Non-pigmented ciliary epithelial cell (primary cell): ENCODE measurements around the gene PRR29.
"Not testable (repeated sequence)": the region's sequence is repeated elsewhere in the genome, so short reads cannot be mapped to it uniquely, and the experiment has no call there.

ENCODE experiments used
- DNase-seq: peaks from one replicate; pipeline ENCODE4 v3.0.0-alpha.2; 2010; ENCODE audit warnings: low read depth

PRR29 gene

DNA sequence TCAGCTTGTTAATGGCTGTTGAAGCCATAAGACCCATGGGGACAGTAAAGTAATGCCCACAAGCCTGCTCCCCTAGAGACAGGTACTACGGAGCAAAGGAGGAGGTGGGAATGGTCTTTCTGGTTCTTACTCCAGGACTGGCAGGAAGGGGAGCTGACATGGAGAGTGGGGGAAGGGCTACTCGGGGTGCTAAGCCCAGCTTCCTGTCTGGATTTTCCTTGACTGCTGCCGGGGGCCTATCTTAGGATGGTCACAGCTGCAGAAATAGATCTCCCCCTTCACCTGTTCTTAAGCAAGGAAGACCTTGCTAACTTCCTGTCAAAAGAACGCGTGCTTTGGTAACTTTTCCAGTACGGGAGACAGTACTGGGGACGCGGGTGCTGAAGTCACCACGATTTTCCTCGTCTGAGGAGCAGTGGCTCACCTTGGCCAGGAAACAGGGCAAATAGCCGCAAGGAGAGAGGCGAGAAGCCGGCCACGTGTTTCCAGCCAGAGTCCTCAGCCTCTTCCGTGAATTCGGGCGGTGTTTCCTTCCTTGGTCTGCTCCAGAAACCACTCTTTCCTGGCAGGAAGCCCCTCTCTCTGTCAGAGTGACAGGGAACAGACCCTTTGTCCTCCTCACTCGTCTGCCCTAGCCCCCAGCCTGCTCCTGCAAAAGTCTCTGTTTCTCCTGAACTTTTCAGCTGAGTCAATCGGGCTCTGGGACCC, 656 bp upstream of the PRR29 start:
- no peak for DNase-seq

DNA sequence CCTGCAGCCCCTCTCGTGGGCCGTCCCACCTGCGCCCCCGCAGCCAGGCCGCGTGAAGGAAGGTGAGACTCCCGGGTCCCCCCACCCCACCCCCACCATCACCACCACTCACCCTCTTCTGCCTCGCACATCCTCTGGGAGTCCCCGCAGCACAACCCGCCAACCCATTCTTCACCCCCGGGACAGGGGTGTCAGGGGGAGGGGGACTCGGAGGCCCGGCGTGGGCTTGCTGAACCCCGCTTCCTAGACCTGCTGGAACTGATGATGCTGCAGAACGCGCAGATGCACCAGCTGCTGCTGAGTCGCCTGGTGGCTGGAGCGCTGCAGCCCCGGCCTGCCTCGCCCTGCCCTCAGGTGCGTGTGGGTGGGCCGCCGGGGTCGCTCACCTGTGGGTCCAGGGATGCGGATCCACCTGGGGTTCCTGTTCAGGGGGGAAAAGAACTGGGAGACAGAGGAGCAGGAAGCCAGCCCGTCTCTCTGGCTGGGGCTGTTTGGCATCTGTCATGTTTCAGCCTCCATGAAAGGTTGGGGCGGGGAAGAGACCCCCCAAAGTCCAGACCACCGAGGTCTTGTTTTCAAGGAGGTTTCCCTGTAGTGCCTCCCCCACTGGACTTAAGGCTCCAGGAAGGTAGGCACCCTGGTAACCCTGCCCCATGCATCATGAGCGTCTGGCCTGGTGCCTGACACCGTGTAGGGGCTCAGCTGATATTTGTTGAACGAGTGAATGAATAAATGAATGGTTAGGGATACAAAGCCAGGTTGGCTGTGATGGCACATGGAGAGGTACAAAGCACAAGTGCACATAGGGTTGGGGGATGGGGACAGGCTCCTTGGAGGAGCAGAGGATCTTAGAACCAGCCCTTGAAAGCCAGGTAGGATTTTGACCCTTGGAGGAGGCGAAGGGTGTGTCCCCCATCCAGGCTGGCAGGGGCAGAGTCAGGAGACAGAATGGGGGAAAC, 849 bp downstream of the PRR29 start:
- DNase-seq: no peak

DNA sequence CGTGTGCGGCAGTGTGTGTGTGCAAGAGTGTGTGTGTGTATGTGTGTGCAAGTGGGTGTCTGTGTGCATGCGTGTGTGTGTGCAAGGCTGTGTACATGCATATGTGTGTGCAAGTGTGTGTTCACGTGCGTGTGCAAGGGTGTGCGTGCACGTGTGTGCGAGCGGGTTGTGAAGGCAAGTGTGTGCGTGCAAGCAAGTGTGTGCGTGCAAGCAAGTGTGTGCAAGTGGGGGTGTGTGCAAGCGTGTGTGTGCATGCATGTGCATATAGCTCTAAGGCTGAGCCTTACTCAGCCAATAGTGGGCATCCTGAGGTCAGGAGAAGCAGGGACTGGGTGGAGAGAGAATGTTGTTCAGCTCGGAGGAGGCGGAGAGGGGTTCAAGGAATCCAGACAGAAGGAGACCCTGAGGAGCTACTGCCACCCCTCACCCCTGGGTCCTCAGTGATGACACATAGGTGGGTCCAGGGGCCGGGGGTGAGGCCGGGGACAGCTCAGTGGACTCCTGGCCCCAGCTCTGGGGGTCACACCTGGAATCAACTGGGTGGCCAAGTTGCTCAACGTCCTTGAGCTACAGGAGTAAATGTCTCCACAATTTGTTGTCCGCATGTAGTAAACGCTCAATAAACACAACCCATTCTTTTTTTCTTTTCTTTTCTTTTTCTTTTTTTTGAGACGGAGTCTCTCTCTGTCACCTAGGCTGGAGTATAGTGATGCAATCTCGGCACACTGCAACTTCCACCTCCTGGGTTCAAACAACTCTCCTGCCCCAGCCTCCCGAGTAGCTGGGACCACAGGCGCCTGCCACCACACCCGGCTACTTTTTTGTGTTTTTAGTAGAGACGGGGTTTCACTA, 1.8 kb downstream of the PRR29 start:
- DNase-seq: no peak

DNA sequence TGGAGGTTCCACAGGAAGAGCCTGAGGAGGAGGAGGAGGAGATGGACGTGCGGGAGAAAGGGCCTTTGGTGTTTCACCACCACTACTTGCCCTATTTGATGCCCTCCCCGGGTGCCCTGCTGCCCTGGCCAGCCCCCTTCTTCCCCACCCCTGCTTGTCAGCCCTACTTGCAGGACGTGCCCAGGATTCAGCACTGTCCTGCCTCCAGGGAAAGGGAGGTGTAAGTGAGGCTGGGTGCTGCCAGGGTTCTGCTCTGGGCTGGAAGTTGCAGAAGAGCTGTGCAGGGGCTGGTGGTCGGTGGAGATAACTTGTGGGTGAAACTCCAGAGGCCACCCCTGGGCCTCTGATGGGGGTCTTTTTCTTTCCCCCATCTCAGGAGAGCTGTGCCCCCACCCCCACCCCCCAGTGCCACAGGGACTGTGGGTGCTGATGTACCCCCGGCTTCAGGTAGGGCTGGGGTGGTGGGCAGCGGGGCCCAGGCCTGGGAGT, 3.0 kb downstream of the PRR29 start:
- DNase-seq: no peak

DNA sequence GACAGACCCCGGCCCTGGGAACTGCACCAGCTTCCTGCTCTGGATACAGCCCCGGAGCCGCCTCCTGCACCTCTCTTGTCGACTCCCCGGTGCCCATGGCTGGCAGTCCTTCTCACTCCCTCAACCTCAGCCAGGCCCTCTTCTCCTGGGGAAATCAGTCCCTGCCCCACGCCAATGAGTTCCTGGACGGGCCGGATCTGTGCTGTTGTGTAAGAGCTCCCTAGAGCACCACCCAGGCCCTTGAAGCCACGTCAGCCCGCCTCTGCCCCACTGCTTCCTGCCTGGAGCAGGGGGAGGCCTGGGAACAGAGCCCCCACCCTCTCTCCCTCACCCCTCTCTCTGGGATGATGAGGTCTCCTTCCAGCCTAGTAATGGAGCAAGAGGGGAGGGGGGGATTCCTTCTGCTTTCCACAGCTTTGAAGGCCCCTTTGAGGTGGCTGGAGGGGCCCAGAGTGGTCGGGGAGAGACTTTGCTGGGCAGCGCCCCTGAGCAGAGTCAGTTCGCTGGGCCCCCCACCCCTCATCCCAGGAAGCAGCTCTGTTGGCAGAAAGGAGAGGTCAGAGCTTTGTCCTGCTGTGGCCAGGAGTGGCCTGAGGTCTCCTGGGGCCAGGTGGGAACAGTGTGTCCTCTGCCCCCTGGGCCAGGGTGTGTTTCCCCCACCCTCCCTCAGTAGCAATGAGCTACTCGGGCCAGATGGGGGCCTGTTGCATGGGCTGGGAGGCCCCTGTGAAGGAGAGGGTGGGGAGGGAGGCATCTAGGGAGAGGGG, 3.8 kb downstream of the PRR29 start:
- DNase-seq: no peak

DNA sequence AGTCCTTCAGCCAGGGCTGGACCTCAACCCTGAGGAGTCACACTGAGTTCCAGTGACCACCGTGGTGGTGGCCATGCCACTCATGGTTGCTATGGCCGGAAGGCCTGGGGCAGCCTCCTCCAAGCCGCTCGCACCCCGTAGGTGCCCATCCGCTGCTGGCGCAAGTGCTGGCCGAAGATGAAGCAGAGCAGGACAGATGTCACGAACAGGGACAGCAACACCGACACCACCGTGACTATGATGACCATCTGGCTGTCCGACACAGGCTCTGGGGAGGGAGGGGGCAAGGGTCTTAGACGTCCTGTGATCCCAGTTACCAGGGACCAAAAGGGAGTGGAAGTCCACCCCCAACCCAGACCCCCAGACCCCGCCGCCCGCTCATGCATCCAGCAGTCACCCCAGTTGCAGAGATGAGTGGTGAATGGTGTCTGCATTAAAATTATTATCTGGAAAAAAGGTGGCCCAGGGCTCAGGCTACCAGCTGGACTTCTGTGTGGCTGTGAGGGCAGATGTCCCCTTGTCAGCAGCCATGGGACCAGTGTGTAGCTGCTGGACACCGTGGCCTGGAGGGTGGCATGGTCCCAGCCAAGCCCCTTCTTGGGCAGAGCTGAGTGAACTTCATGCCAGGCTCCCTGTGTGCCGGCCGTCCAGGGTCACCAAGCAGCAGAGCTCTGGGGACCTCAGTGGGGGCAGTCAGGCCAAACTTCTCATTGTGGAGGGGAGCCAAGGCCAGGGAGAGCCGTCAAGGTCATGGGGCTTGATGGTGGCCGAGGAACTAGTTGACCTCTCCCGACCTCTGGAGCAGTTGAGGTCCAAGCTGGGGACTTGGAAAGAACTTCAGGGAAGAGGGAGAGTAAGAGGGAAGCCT, 4.7 kb downstream of the PRR29 start:
- DNase-seq: no peak

DNA sequence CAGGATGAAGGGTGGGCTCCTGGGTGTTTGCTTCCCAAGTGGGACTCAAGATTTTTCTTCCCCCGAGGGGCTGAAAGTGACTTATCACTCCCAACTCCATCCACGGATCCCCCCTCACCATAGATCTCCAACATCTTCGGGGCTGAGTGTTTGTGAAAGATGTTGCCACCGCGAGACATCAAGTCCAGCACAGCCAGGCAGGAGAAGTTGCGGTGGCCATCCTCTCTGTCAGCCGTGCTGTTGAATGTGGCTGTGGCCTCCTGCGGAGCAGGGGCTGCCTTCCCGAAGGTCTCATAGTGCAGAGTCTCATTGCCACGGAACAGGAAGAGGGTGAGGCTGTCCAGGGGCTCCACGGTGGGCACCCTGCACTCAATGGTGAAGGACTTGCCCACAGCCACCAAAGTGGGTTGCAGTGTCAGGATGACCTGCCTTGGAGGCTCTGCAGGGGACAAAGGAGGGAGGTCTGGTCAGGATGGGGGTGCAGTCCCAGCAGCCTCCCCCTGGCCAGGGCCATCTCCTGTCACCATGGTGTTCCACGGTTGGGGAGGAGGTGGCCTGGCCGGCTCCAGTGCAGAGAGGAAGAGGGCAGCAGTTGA, 5.5 kb downstream of the PRR29 start:
- no peak for DNase-seq

DNA sequence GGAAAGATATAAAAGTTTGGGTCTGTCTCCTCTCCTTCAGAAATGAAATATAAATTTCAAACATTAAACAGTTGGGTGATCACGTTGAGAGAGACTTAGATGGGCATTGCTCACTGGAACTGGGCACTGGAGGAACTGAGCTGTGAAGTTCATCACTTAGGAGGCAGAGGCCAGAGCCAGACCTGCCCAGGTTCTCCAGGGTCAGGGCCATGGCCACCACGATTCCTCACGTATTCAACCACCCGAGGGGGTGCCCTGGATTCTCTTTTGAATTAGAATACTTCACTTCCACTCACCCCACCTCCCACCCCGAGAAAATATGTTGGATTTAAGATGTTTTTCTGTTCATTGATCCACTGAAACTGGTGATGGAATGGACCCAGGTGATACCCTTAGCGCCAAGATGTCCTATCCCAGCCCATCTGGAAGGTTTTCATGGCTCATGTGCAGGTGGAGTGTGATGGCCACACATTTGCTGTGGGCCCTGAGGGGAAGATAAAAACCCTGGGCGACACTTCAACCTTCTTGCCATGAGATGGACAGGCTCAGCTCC, 6.1 kb downstream of the PRR29 start:
- no peak for DNase-seq

DNA sequence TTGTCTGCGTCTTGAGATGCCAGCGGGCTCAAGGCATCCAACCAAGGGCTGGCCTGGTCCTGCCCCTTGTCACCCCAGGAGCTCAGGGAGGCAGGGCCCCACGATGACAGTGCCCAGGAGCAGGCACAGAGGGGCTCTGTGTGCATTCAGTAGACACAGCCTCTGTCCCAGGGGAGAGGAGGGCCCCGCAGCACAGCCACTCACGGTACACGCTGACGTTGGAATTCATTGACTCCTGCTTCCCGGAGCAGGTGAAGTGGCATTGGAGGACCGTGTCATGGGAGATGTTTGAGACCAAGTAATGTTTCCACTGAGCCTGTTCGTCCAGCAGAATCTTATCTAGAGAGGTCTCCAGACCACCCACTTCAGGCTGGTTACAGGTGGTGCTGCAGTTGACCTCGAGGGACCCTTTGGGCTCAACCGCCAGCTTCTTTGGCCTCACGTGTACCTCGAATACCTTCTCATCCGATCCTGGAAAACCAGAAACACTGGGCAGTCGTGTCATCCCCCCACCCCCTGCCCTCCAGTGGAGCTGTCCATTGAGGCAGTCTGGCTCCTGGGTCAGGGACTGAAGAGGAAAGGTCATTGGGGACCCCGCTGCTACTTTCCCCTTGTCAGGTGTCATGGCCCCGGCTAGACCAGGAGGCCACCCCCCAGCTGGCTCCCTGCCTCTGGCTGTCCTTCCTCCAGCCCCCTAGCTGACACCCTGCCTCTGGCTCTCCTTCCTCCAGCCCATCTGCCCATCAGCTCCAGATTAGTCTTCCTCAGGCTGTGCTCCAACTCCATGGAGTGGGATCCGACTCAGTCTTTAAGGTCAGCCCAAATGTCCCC, 7.0 kb downstream of the PRR29 start:
- DNase-seq: no peak

DNA sequence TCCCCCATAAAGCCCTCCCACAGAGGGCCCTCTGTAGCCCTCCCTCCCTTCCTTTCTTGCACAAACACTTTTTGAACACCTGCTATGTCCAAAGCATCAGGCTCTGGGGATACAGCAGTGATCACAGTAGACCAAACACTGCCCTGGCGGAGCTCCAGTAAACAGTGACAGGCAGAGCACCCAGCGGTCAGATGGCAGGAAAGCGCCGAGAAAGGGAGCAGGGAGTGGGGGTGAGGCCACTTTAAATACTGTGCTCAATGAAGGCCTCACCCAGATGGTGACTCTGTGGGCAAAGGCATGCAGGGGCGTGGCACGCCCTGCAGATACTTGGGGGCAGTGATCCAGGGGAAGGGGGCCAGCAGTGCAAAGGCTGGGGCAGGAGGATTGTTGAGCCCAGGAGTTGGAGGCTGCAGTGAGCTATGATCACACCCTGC, 7.6 kb downstream of the PRR29 start:
- no peak for DNase-seq

DNA sequence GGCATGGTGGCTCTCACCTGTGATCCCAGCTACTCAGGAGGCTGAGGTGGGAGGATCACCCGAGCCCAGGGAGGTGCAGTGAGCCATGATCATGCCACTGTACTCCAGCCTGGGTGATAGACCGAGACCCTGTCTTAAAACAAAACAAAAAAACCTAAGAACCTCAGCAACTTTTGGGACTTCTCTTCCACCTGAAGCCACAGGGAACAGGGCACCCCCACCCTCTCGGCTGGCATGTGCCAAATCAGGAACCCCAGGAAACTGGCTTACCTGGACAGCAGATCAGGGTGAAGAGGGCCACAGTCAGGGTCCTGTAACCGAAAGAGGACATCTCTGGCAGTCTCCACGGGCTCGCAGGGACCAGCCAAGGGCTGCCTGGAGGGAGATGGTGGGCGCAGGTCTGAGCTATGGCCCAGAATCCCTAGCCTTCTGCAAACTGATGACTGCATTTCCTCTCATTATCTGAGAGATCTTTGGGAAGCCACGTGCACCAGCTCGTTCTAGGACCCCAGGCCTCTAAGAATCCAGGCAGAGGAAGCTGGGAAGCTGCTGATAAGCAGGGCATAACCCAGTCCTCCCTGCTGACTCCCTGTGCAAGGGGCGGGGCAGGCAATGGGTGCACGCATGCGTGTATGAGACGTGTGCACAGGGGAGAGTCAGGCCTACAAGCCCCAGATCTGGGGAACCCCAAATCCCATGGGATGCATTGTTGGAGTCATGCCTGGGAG, 8.4 kb downstream of the PRR29 start:
- no peak for DNase-seq

DNA sequence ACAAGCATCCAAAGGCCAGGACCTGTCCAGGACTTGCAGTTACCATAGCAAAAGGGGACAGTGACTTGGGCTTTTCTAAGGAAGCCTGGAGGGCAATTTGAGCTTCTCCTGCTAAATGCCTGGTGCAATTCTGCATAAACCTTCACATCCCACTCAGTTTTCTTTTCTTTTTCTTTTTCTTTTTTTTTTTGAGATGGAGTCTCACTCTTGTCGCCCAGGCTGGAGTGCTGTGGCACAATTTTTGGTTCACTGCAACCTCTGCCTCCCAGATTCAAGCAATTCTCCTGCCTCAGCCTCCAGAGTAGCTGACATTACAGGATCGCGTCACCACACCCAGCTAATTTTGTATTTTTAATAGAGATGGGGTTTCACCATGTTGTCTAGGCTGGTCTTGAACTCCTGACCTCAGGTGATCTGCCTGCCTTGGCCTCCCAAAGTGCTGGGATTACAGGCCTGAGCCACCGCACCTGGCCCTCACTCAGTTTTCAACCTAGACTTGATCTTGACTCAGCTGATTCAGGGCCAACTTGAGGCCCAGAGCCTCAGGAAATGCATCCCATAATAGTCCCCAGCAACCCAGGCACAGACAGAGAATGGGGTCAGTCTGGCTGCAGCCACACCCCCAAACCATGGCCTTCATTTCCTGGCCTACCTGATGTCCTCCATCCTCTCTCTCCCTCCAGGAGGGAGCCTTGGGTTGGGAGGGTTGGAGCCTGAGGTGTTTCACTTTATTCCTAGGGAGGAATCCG, 9.1 kb downstream of the PRR29 start:
- not testable (repeated sequence) for DNase-seq

DNA sequence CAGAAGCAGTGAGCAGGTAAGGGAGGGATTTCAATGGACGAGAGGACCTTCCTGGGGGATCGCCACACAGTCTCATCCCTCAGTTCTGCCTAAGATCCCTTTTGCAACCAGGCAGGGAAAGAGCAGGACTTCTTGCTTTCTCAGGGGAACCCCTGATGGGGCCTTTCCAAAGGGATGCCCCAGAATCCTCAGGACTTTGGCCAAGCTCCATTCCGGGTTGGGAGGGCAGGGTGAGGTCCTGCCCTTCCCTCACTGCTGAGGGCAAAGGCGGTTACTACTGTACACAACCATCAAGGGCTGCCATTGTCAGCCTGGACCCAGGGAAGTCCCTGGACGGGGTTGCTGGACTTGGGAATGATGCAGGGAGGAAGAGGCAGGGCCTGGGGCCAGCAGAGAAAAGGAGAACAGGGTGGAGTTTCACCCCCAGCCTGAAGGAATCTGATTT, 9.7 kb downstream of the PRR29 start:
- no peak for DNase-seq

DNA sequence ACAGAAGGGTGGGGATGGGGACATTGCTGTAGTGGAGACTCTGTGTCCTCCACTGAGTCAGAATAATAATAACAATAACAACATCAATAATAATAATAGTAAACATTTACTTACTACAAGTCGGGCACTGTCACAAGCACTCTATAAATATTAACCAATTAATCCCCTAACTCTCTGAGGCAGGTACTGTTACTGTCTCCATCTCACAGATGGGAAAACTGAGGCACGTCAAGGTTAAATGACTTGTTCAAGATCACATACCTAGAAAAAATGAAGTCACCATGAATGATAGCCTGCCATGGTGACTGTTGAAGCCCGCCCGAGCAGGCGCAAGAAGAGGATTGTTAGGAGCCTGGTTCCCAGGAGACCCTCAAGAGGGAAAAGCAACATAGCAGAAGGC, 10.2 kb downstream of the PRR29 start:
- no peak for DNase-seq

DNA sequence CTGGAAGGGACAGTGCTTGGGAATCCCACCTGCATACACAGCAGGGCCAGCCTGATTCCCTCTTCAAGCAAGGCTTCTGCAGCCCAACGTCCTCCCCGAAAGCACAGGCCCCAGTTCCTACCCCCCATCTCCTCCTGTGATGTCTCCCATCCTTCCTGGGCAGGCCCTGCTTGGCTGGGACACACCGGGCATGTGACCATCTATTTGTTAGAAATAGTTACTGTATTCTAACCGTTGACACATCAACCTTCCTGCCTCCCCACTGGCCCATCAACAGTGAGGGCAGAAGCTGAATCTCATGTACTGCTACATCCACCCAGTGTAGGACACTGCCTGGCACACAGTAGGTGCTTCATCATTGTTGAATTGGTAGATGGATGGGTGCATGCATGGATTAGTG, 10.7 kb downstream of the PRR29 start:
- DNase-seq: no peak

DNA sequence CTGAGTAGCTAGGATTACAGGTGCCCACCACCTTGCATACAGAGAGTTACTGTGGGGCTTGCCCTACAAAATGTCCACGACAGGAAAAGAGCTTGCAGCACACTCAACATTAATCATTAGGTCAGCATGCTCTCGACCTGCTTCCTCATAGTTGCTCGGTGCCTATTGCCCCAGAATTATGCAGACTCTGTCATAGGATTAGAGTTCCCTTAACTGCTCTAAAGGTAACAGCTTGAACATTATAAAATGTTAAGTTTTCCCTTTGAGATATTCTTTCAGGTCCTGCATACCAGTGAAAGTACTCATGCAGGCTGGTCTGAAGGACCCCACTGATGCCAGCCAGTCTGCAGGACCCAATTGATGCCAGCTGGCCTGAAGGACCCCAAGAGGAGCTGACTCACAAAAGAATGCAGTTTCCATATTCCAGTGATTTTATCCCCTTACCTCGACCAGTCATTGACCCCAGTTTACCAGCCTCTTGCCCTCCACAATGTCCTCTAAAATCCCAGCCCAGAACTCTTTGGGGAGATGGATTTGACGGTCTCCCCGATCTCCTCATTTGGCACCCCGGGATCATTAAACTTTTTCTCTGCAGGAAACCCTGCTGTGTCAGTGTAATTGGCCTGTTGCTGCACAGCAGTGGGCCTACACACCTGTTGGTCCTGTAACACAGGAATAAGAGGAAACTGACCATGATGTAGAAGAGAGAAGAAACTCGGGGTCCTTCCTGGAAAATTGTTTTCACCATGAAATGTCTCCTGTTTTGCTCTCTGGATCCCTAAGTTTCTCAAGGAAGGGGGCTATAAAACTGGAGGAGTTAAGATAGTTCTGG, 11.6 kb downstream of the PRR29 start:
- no peak for DNase-seq
